ENCODE results near the gene NMS. TPM values are rescaled to one million over a fixed set of nuclear protein-coding genes. Genes with fewer than 3 reads are reported as not detected.

NMS gene
- total RNA-seq, 1 experiment from 2014 or later = not detected

DNA sequence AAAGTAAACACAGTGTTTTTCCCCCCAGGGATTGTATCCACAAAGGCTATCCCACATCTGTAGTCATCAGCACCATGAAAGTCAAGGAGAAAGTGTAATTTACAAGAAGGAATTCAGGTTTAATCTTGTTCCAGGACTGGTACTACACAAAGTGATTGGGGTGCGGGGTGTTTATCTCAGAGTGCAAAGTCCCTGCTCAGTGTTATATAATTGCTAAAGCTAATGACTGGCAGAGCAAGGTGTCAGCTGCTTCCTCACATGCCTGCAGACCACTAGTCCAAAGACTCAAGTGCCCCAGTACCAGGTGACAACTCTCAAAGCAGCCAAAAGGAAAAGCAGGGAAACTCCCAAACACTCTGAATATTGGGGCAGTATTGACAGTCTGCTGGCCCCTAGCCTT is 52.1 kb downstream of the NMS start:
- DNase-seq (ENCODE audit: low spot score) (no peak), ATAC-seq (no peak)
- H3K27me3 Mint-ChIP-seq (ENCODE audit: low read depth) = peaks cover 2% of the 10 kb centered on the region; the same call in 1 of the 2 replicates
- no peak overlapping the region for H3K4me3 Mint-ChIP-seq
- no peaks in the 10 kb centered on the region for H3K36me3 Mint-ChIP-seq
- TF ChIP-seq ETV6 (CRISPR knock-in tag; IDR thresholded peaks at IDR 0.05) (no peak), NR3C1 (CRISPR knock-in tag; conservative IDR thresholded peaks at IDR 0.05; ENCODE audit: low read depth) (no peak), ZNF423 (CRISPR knock-in tag; IDR thresholded peaks at IDR 0.05) (no peak), IRF2 (CRISPR knock-in tag; IDR thresholded peaks at IDR 0.05; ENCODE audit: borderline replicate concordance, low read depth) (no peak), CREM (CRISPR knock-in tag; IDR thresholded peaks at IDR 0.05) (no peak), TEAD1 (CRISPR knock-in tag; IDR thresholded peaks at IDR 0.05) (no peak), TP53 (CRISPR knock-in tag; IDR thresholded peaks at IDR 0.05) (no peak), ESRRA (CRISPR knock-in tag; IDR thresholded peaks at IDR 0.05; ENCODE audit: borderline replicate concordance) (no peak)
- TF ChIP-seq, protein P1, sequence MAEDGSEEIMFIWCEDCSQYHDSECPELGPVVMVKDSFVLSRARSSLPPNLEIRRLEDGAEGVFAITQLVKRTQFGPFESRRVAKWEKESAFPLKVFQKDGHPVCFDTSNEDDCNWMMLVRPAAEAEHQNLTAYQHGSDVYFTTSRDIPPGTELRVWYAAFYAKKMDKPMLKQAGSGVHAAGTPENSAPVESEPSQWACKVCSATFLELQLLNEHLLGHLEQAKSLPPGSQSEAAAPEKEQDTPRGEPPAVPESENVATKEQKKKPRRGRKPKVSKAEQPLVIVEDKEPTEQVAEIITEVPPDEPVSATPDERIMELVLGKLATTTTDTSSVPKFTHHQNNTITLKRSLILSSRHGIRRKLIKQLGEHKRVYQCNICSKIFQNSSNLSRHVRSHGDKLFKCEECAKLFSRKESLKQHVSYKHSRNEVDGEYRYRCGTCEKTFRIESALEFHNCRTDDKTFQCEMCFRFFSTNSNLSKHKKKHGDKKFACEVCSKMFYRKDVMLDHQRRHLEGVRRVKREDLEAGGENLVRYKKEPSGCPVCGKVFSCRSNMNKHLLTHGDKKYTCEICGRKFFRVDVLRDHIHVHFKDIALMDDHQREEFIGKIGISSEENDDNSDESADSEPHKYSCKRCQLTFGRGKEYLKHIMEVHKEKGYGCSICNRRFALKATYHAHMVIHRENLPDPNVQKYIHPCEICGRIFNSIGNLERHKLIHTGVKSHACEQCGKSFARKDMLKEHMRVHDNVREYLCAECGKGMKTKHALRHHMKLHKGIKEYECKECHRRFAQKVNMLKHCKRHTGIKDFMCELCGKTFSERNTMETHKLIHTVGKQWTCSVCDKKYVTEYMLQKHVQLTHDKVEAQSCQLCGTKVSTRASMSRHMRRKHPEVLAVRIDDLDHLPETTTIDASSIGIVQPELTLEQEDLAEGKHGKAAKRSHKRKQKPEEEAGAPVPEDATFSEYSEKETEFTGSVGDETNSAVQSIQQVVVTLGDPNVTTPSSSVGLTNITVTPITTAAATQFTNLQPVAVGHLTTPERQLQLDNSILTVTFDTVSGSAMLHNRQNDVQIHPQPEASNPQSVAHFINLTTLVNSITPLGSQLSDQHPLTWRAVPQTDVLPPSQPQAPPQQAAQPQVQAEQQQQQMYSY (CRISPR knock-in tag; IDR thresholded peaks at IDR 0.05) = no peak
- TF ChIP-seq, protein P2, sequence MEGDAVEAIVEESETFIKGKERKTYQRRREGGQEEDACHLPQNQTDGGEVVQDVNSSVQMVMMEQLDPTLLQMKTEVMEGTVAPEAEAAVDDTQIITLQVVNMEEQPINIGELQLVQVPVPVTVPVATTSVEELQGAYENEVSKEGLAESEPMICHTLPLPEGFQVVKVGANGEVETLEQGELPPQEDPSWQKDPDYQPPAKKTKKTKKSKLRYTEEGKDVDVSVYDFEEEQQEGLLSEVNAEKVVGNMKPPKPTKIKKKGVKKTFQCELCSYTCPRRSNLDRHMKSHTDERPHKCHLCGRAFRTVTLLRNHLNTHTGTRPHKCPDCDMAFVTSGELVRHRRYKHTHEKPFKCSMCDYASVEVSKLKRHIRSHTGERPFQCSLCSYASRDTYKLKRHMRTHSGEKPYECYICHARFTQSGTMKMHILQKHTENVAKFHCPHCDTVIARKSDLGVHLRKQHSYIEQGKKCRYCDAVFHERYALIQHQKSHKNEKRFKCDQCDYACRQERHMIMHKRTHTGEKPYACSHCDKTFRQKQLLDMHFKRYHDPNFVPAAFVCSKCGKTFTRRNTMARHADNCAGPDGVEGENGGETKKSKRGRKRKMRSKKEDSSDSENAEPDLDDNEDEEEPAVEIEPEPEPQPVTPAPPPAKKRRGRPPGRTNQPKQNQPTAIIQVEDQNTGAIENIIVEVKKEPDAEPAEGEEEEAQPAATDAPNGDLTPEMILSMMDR (IDR thresholded peaks at IDR 0.05) = no peak
- CTCF ChIA-PET = no interaction called here
- peaks cover 7% of the 10 kb centered on the region for H3K4me1 Mint-ChIP-seq
- POLR2A ChIA-PET = no interaction called here
- peaks cover 23% of the 10 kb centered on the region for H3K9me3 Mint-ChIP-seq
- no peak overlapping the region for H3K27ac Mint-ChIP-seq

DNA sequence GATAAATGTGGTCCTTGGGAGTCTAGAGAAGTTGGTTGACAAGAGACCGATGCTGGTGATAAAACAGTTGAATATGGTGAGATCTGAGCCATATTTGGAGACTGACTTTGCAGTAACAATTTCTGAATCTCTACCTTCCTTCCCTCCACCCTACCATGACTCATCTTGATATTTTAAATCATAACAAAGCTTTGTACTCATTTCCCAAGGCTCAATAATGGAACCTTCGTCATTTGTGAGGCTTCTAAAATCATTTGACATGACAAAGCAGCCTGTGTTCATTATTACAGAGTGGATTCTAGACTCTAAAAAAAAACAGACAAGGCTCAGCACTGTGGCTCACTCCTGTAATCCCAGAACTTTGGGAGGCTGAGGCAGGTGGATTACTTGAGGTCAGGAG is 54.0 kb downstream of the NMS start:
- ChIA-PET POLR2A (no interaction called here), CTCF (no interaction called here)
- no peak for ATAC-seq
- Mint-ChIP-seq H3K27ac (no peak overlapping the region), H3K4me1 (peaks cover 10% of the 10 kb centered on the region), H3K27me3 (ENCODE audit: low read depth) (peaks cover 2% of the 10 kb centered on the region), H3K4me3 (no peak overlapping the region), H3K9me3 (peaks cover 23% of the 10 kb centered on the region), H3K36me3 (no peaks in the 10 kb centered on the region)
- no peak for DNase-seq (ENCODE audit: low spot score)
- TF ChIP-seq, protein P3, sequence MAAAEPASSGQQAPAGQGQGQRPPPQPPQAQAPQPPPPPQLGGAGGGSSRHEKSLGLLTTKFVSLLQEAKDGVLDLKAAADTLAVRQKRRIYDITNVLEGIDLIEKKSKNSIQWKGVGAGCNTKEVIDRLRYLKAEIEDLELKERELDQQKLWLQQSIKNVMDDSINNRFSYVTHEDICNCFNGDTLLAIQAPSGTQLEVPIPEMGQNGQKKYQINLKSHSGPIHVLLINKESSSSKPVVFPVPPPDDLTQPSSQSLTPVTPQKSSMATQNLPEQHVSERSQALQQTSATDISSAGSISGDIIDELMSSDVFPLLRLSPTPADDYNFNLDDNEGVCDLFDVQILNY (CRISPR knock-in tag; IDR thresholded peaks at IDR 0.05) = no peak
- TF ChIP-seq ZNF671 (CRISPR knock-in tag; IDR thresholded peaks at IDR 0.05) (no peak), NR1H2 (CRISPR knock-in tag; IDR thresholded peaks at IDR 0.05) (no peak), MXD4 (CRISPR knock-in tag; IDR thresholded peaks at IDR 0.05; ENCODE audit: borderline replicate concordance) (no peak), FOXJ3 (CRISPR knock-in tag; IDR thresholded peaks at IDR 0.05; ENCODE audit: borderline replicate concordance) (no peak), MYBL2 (CRISPR knock-in tag; IDR thresholded peaks at IDR 0.05) (no peak), ZNF317 (CRISPR knock-in tag; IDR thresholded peaks at IDR 0.05; ENCODE audit: borderline replicate concordance, low read depth) (no peak), ZNF263 (CRISPR knock-in tag; IDR thresholded peaks at IDR 0.05; ENCODE audit: low read depth) (no peak), GRHL2 (CRISPR knock-in tag; IDR thresholded peaks at IDR 0.05; ENCODE audit: insufficient replicate concordance, severe bottlenecking) (no peak)
- TF ChIP-seq, protein P4, sequence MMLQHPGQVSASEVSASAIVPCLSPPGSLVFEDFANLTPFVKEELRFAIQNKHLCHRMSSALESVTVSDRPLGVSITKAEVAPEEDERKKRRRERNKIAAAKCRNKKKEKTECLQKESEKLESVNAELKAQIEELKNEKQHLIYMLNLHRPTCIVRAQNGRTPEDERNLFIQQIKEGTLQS (CRISPR knock-in tag; conservative IDR thresholded peaks at IDR 0.05) = no peak
- TF ChIP-seq, protein P5, sequence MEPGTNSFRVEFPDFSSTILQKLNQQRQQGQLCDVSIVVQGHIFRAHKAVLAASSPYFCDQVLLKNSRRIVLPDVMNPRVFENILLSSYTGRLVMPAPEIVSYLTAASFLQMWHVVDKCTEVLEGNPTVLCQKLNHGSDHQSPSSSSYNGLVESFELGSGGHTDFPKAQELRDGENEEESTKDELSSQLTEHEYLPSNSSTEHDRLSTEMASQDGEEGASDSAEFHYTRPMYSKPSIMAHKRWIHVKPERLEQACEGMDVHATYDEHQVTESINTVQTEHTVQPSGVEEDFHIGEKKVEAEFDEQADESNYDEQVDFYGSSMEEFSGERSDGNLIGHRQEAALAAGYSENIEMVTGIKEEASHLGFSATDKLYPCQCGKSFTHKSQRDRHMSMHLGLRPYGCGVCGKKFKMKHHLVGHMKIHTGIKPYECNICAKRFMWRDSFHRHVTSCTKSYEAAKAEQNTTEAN (CRISPR knock-in tag; IDR thresholded peaks at IDR 0.05) = no peak
- TF ChIP-seq, protein P6, sequence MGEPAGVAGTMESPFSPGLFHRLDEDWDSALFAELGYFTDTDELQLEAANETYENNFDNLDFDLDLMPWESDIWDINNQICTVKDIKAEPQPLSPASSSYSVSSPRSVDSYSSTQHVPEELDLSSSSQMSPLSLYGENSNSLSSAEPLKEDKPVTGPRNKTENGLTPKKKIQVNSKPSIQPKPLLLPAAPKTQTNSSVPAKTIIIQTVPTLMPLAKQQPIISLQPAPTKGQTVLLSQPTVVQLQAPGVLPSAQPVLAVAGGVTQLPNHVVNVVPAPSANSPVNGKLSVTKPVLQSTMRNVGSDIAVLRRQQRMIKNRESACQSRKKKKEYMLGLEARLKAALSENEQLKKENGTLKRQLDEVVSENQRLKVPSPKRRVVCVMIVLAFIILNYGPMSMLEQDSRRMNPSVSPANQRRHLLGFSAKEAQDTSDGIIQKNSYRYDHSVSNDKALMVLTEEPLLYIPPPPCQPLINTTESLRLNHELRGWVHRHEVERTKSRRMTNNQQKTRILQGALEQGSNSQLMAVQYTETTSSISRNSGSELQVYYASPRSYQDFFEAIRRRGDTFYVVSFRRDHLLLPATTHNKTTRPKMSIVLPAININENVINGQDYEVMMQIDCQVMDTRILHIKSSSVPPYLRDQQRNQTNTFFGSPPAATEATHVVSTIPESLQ (CRISPR knock-in tag; IDR thresholded peaks at IDR 0.05) = no peak
- TF ChIP-seq, protein P7, sequence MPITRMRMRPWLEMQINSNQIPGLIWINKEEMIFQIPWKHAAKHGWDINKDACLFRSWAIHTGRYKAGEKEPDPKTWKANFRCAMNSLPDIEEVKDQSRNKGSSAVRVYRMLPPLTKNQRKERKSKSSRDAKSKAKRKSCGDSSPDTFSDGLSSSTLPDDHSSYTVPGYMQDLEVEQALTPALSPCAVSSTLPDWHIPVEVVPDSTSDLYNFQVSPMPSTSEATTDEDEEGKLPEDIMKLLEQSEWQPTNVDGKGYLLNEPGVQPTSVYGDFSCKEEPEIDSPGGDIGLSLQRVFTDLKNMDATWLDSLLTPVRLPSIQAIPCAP (CRISPR knock-in tag; IDR thresholded peaks at IDR 0.05) = no peak

Measured in WTC11 (cell line).